ENCODE measurements around the gene ARHGEF12. TPM values are rescaled to one million over a fixed set of nuclear protein-coding genes. Genes with fewer than 3 reads are reported as not detected.

ARHGEF12 gene
- total and polyA plus RNA-seq, 3 experiments from 2014 or later, result 4.6 to 31.0 (median 30.1) TPM

DNA sequence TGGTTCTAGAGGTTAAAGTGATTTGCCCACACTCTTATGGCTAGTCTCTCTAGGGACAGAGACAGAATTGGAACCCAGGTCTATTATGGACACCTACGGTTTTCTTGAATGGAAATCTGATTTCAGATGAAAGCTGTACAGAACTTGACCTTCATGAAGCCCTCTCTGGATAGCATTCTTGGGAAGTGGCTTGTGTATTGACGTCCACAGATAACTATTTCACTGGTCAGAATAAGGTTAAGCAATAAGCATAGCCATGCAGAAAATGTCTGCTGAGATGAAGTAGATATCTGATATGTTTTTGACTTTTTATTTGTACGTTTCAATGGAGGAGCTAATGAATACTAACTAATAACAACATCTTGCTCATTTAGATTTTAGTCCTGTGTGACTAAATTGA is 10.0 kb upstream of the ARHGEF12 start:
- POLR2A ChIA-PET, result no interaction called here
- H3K27me3 ChIP-seq (ENCODE audit: insufficient read depth, low read length, poor library complexity, severe bottlenecking), result peaks cover 40% of the 10 kb centered on the region
- CTCF ChIA-PET, result interaction anchor here (0.7 to 1.6 kb wide), 2 partner anchors 9 to 359 kb away, joined by 3 to 5 read pairs; no protein-coding TSS in a partner anchor
- H3K4me1 Mint-ChIP-seq, result peaks cover 22 to 33% (median 30%) of the 10 kb centered on the region in 3 donors
- H3K27ac Mint-ChIP-seq, result peak overlapping the region in 2 of 8 donors; percentile 12 to 29
- no peak overlapping the region for H3K27ac ChIP-seq (ENCODE audit: low read depth, low read length)
- no peaks in the 10 kb centered on the region for H3K9me3 Mint-ChIP-seq
- no peak for DNase-seq
- peaks cover 52 to 75% of the 10 kb centered on the region in 2 donors for H3K27me3 Mint-ChIP-seq
- no peaks in the 10 kb centered on the region for H3K9me3 ChIP-seq (ENCODE audit: low read length)
- H3K36me3 Mint-ChIP-seq, result peaks cover 0 to 2% (median 0%) of the 10 kb centered on the region in 3 donors
- H3K36me3 ChIP-seq (ENCODE audit: insufficient read depth, low read length), result no peaks in the 10 kb centered on the region
- H3K4me1 ChIP-seq (ENCODE audit: insufficient read depth, low read length), result no peaks in the 10 kb centered on the region
- H3K4me3 ChIP-seq (ENCODE audit: low read length), result no peak overlapping the region
- H3K4me3 Mint-ChIP-seq, result peak overlapping the region; percentile 40 to 75 (median 55)

GRCh38 chr11:120326845-120327281 is 9.3 kb upstream of the ARHGEF12 start:
- Mint-ChIP-seq H3K4me1 (peaks cover 22 to 33% (median 30%) of the 10 kb centered on the region in 3 donors), H3K9me3 (no peaks in the 10 kb centered on the region), H3K36me3 (peaks cover 0 to 2% (median 0%) of the 10 kb centered on the region in 3 donors), H3K27ac (no peak overlapping the region), H3K27me3 (peaks cover 56 to 75% of the 10 kb centered on the region in 2 donors), H3K4me3 (peak overlapping the region; percentile 12 to 75 (median 55))
- ChIA-PET CTCF (interaction anchor here (0.7 kb wide), 1 partner anchor 8 kb away, joined by 3 read pairs; no protein-coding TSS in a partner anchor), POLR2A (no interaction called here)
- no peak overlapping the region for H3K27ac ChIP-seq (ENCODE audit: low read depth, low read length)
- H3K36me3 ChIP-seq (ENCODE audit: insufficient read depth, low read length), result no peaks in the 10 kb centered on the region
- no peaks in the 10 kb centered on the region for H3K9me3 ChIP-seq (ENCODE audit: low read length)
- peaks cover 40% of the 10 kb centered on the region for H3K27me3 ChIP-seq (ENCODE audit: insufficient read depth, low read length, poor library complexity, severe bottlenecking)
- no peaks in the 10 kb centered on the region for H3K4me1 ChIP-seq (ENCODE audit: insufficient read depth, low read length)
- no peak for DNase-seq
- no peak overlapping the region for H3K4me3 ChIP-seq (ENCODE audit: low read length)

GRCh38 chr11:120327311-120327710 is 8.9 kb upstream of the ARHGEF12 start:
- Histone ChIP-seq H3K9me3 (ENCODE audit: low read length) (no peaks in the 10 kb centered on the region), H3K27ac (ENCODE audit: low read depth, low read length) (no peak overlapping the region), H3K36me3 (ENCODE audit: insufficient read depth, low read length) (no peaks in the 10 kb centered on the region), H3K27me3 (ENCODE audit: insufficient read depth, low read length, poor library complexity, severe bottlenecking) (peaks cover 40% of the 10 kb centered on the region), H3K4me3 (ENCODE audit: low read length) (no peak overlapping the region), H3K4me1 (ENCODE audit: insufficient read depth, low read length) (no peaks in the 10 kb centered on the region)
- Mint-ChIP-seq H3K36me3 (peaks cover 0 to 2% (median 0%) of the 10 kb centered on the region in 3 donors), H3K4me1 (peaks cover 22 to 33% (median 30%) of the 10 kb centered on the region in 3 donors), H3K27ac (no peak overlapping the region), H3K9me3 (no peaks in the 10 kb centered on the region), H3K4me3 (no peak overlapping the region), H3K27me3 (peaks cover 55 to 70% of the 10 kb centered on the region in 2 donors)
- DNase-seq, result no peak
- ChIA-PET POLR2A (no interaction called here), CTCF (no interaction called here)

GRCh38 chr11:120329556-120329955 is 6.7 kb upstream of the ARHGEF12 start:
- DNase-seq, result no peak
- no peaks in the 10 kb centered on the region for H3K4me1 ChIP-seq (ENCODE audit: insufficient read depth, low read length)
- CTCF ChIA-PET, result no interaction called here
- Mint-ChIP-seq H3K27me3 (peaks cover 39 to 58% of the 10 kb centered on the region in 2 donors), H3K9me3 (no peaks in the 10 kb centered on the region), H3K27ac (no peak overlapping the region), H3K36me3 (peaks cover 0 to 2% (median 0%) of the 10 kb centered on the region in 3 donors), H3K4me1 (peaks cover 22 to 29% (median 27%) of the 10 kb centered on the region in 3 donors), H3K4me3 (no peak overlapping the region)
- peaks cover 23% of the 10 kb centered on the region for H3K27me3 ChIP-seq (ENCODE audit: insufficient read depth, low read length, poor library complexity, severe bottlenecking)
- H3K27ac ChIP-seq (ENCODE audit: low read depth, low read length), result no peak overlapping the region
- H3K36me3 ChIP-seq (ENCODE audit: insufficient read depth, low read length), result no peaks in the 10 kb centered on the region
- no peaks in the 10 kb centered on the region for H3K9me3 ChIP-seq (ENCODE audit: low read length)
- no peak overlapping the region for H3K4me3 ChIP-seq (ENCODE audit: low read length)
- POLR2A ChIA-PET, result no interaction called here

- no peaks in the 10 kb centered on the region for H3K36me3 Mint-ChIP-seq
- no peak overlapping the region for H3K4me3 Mint-ChIP-seq
- ChIA-PET POLR2A (no interaction called here), CTCF (no interaction called here)
- peaks cover 2% of the 10 kb centered on the region for H3K4me1 ChIP-seq (ENCODE audit: insufficient read depth, low read length)
- no peak overlapping the region for H3K27ac Mint-ChIP-seq
- peaks cover 22 to 28% (median 25%) of the 10 kb centered on the region in 3 donors for H3K4me1 Mint-ChIP-seq
- no peaks in the 10 kb centered on the region for H3K9me3 Mint-ChIP-seq
- no peak for DNase-seq
- peaks cover 18% of the 10 kb centered on the region for H3K27me3 ChIP-seq (ENCODE audit: insufficient read depth, low read length, poor library complexity, severe bottlenecking)
- H3K27ac ChIP-seq (ENCODE audit: low read depth, low read length), result no peak overlapping the region
- H3K27me3 Mint-ChIP-seq, result peaks cover 36 to 54% of the 10 kb centered on the region in 2 donors
- no peaks in the 10 kb centered on the region for H3K9me3 ChIP-seq (ENCODE audit: low read length)
- H3K36me3 ChIP-seq (ENCODE audit: insufficient read depth, low read length), result no peaks in the 10 kb centered on the region
- H3K4me3 ChIP-seq (ENCODE audit: low read length), result no peak overlapping the region
Observed at GRCh38 chr11:120330045-120330444, 6.2 kb upstream of the ARHGEF12 start.

GRCh38 chr11:120331301-120331996 is 4.8 kb upstream of the ARHGEF12 start:
- no peak for DNase-seq
- H3K36me3 Mint-ChIP-seq, result no peaks in the 10 kb centered on the region
- peaks cover 16 to 23% (median 21%) of the 10 kb centered on the region in 3 donors for H3K4me1 Mint-ChIP-seq
- Histone ChIP-seq H3K27me3 (ENCODE audit: insufficient read depth, low read length, poor library complexity, severe bottlenecking) (peaks cover 8% of the 10 kb centered on the region), H3K9me3 (ENCODE audit: low read length) (no peaks in the 10 kb centered on the region), H3K27ac (ENCODE audit: low read depth, low read length) (no peak overlapping the region), H3K4me3 (ENCODE audit: low read length) (no peak overlapping the region), H3K4me1 (ENCODE audit: insufficient read depth, low read length) (peaks cover 8% of the 10 kb centered on the region), H3K36me3 (ENCODE audit: insufficient read depth, low read length) (no peaks in the 10 kb centered on the region)
- H3K9me3 Mint-ChIP-seq, result no peaks in the 10 kb centered on the region
- peaks cover 31 to 43% of the 10 kb centered on the region in 2 donors for H3K27me3 Mint-ChIP-seq
- no peak overlapping the region for H3K4me3 Mint-ChIP-seq
- ChIA-PET CTCF (interaction anchor here (1.8 to 5.1 kb wide), 2 partner anchors 14 to 354 kb away, joined by 6 to 46 read pairs; no protein-coding TSS in a partner anchor), POLR2A (no interaction called here)
- no peak overlapping the region for H3K27ac Mint-ChIP-seq

DNA sequence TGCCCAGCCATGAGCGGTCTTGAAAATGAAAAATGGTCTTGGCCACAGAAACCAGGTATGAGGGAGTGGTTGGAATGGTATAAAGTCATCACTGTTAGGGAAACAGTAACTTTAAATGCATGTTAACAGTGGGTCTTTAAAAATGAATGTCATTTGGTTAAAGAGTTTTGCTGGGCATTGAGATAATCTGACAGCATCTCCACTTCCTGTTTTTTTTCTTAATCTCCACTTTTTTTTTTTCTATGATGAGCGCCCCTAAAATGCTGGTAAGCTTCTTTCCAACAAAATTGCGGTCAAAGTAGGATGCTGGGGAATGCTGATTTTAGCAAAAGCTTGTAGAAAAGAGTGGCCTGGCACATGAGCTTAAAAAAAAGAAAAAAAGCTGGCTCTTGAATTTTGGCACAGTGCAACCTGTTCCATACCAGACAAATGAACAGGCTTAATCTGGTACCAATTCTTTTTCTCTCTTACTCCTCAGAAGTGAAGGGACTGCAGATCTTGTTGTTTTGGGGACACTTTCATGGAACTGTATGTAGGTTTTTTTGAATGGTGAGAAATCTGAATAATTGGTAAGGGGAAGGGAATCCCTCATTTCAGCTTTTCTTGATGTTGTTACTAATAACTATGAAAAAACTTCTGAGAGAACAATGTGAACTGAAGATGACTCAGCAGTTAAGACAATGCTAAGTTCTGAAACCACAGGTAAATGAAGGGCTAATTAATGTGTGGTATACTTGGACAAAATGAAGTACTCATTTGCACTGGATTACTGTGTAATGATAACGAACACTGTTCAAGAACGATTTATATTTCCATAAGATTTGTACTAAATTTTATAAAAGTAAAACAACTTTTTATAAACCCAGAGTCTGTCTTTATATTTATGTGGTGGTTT is 3.1 kb upstream of the ARHGEF12 start:
- POLR2A ChIA-PET, result no interaction called here
- no peak for DNase-seq
- no peak overlapping the region for H3K4me3 Mint-ChIP-seq

More for the DNA sequence above, 3.1 kb upstream of the ARHGEF12 start:
- Histone ChIP-seq H3K27ac (ENCODE audit: low read depth, low read length) (no peak overlapping the region), H3K36me3 (ENCODE audit: insufficient read depth, low read length) (no peaks in the 10 kb centered on the region), H3K4me3 (ENCODE audit: low read length) (no peak overlapping the region), H3K9me3 (ENCODE audit: low read length) (no peaks in the 10 kb centered on the region), H3K4me1 (ENCODE audit: insufficient read depth, low read length) (peaks cover 22% of the 10 kb centered on the region), H3K27me3 (ENCODE audit: insufficient read depth, low read length, poor library complexity, severe bottlenecking) (peaks cover 14% of the 10 kb centered on the region)
- CTCF ChIA-PET, result interaction anchor here (0.7 to 5.1 kb wide), 4 partner anchors 15 to 352 kb away, joined by 3 to 46 read pairs (median 6); no protein-coding TSS in a partner anchor
- Mint-ChIP-seq H3K27ac (peak overlapping the region in 1 of 8 donors; percentile 32), H3K4me1 (peaks cover 16 to 23% (median 22%) of the 10 kb centered on the region in 3 donors), H3K9me3 (peaks cover 0 to 3% (median 0%) of the 10 kb centered on the region in 5 donors), H3K36me3 (peaks cover 0 to 4% (median 0%) of the 10 kb centered on the region in 3 donors), H3K27me3 (peaks cover 26 to 41% of the 10 kb centered on the region in 2 donors)

All from CD8-positive, alpha-beta memory T cell (primary cell).